H9 (cell line): ENCODE data around the gene CCM2L. TPM values are rescaled to one million over a fixed set of nuclear protein-coding genes. Genes with fewer than 3 reads are reported as not detected.

Source experiments
- DNase-seq: peaks from one replicate; pipeline ENCODE4 v3.0.0-alpha.2; 2017
- H2AFZ ChIP-seq: one replicate; pipeline ENCODE4 v1.6.1; 2013; ENCODE audit warnings: mild to moderate bottlenecking, low read length, control low read depth, moderate library complexity
- H2AK5ac ChIP-seq: 2 replicates; pipeline ENCODE4 v1.6.1; 2013; ENCODE audit warnings: low read length, control low read depth, mixed read lengths; ENCODE audit not compliant: insufficient read length
- H2BK120ac ChIP-seq: one replicate; pipeline ENCODE4 v1.6.1; 2013; ENCODE audit warnings: low read depth, mild to moderate bottlenecking, low read length, control low read depth, inconsistent platforms; ENCODE audit not compliant: poor library complexity, severe bottlenecking
- H2BK12ac ChIP-seq: 2 replicates; pipeline ENCODE4 v1.6.1; 2013; ENCODE audit warnings: low read length, control low read depth, mixed read lengths, low read depth; ENCODE audit not compliant: insufficient read length
- H2BK15ac ChIP-seq: 2 replicates; pipeline ENCODE4 v1.6.1; 2013; ENCODE audit warnings: low read depth, low read length, control low read depth
- H2BK20ac ChIP-seq: one replicate; pipeline ENCODE4 v1.6.1; 2013; ENCODE audit warnings: low read depth, mild to moderate bottlenecking, low read length, control low read depth, inconsistent platforms; ENCODE audit not compliant: poor library complexity, severe bottlenecking
- H2BK5ac ChIP-seq: 2 replicates; pipeline ENCODE4 v1.6.1; 2013; ENCODE audit warnings: low read length, control low read depth, mixed read lengths; ENCODE audit not compliant: insufficient read length
- H3K14ac ChIP-seq: 2 replicates; pipeline ENCODE4 v1.6.1; 2013; ENCODE audit warnings: low read length, control low read depth; ENCODE audit not compliant: insufficient read depth
- H3K18ac ChIP-seq: 2 replicates; pipeline ENCODE4 v1.6.1; 2013; ENCODE audit warnings: low read depth, mild to moderate bottlenecking, mixed read lengths, low read length, control low read depth; ENCODE audit not compliant: insufficient read length
- H3K23ac ChIP-seq: 2 replicates; pipeline ENCODE4 v1.6.1; 2013; ENCODE audit warnings: low read length, control low read depth, mixed read lengths, low read depth; ENCODE audit not compliant: insufficient read length
- H3K23me2 ChIP-seq: 2 replicates; pipeline ENCODE4 v1.6.1; 2013; ENCODE audit warnings: low read depth, mild to moderate bottlenecking, mixed read lengths, low read length, control low read depth; ENCODE audit not compliant: insufficient read length, poor library complexity, severe bottlenecking
- H3K27ac ChIP-seq: 2 replicates; pipeline ENCODE4 v1.5.1; 2013; ENCODE audit warnings: low read length, control low read depth, mixed read lengths, low read depth; ENCODE audit not compliant: insufficient read length
- H3K27me3 ChIP-seq: 2 replicates; pipeline ENCODE4 v1.6.1; 2013; ENCODE audit warnings: low read length, control low read depth, inconsistent platforms; ENCODE audit not compliant: insufficient read depth
- H3K4ac ChIP-seq: 2 replicates; pipeline ENCODE4 v1.6.1; 2013; ENCODE audit warnings: low read depth, mild to moderate bottlenecking, control low read depth, inconsistent platforms, low read length, moderate library complexity
- H3K4me1 ChIP-seq: 2 replicates; pipeline ENCODE4 v1.6.1; 2013; ENCODE audit warnings: low read length, control low read depth, inconsistent platforms; ENCODE audit not compliant: insufficient read depth
- H3K4me2 ChIP-seq: 2 replicates; pipeline ENCODE4 v1.6.1; 2013; ENCODE audit warnings: low read length, control low read depth, mixed read lengths; ENCODE audit not compliant: insufficient read length, insufficient read depth
- H3K56ac ChIP-seq: 2 replicates; pipeline ENCODE4 v1.6.1; 2013; ENCODE audit warnings: low read depth, mild to moderate bottlenecking, mixed read lengths, low read length, control low read depth; ENCODE audit not compliant: insufficient read length
- H3K79me1 ChIP-seq: 2 replicates; pipeline ENCODE4 v1.6.1; 2013; ENCODE audit warnings: low read depth, mild to moderate bottlenecking, moderate library complexity, low read length, control low read depth, inconsistent platforms; ENCODE audit not compliant: insufficient read depth, poor library complexity, severe bottlenecking
- H3K79me2 ChIP-seq: 2 replicates; pipeline ENCODE4 v1.6.1; 2013; ENCODE audit warnings: low read length, control low read depth, inconsistent platforms; ENCODE audit not compliant: insufficient read depth
- H3K9ac ChIP-seq: 2 replicates; pipeline ENCODE4 v1.6.1; 2013; ENCODE audit warnings: low read length, control low read depth, mixed read lengths; ENCODE audit not compliant: insufficient read length; ENCODE audit errors: extremely low read depth
- H3K9me3 ChIP-seq: one replicate; pipeline ENCODE4 v1.6.1; 2013; ENCODE audit warnings: low read depth, low read length, inconsistent platforms; ENCODE audit not compliant: control insufficient read depth
- H3T11ph ChIP-seq: one replicate; pipeline ENCODE4 v1.6.1; 2013; ENCODE audit warnings: mild to moderate bottlenecking, low read length, control low read depth, inconsistent platforms
- H4K20me1 ChIP-seq: one replicate; pipeline ENCODE4 v1.6.1; 2013; ENCODE audit not compliant: control insufficient read depth, insufficient read length, insufficient read depth
- H4K5ac ChIP-seq: 2 replicates; pipeline ENCODE4 v1.6.1; 2013; ENCODE audit warnings: low read depth, mild to moderate bottlenecking, mixed read lengths, low read length, control low read depth; ENCODE audit not compliant: insufficient read length
- H4K8ac ChIP-seq: replicated peaks from 2 replicates; pipeline ENCODE4 v1.6.1; 2013; ENCODE audit warnings: low read length, control low read depth, mixed read lengths, low read depth; ENCODE audit not compliant: insufficient read length
- H4K91ac ChIP-seq: 2 replicates; pipeline ENCODE4 v1.6.1; 2013; ENCODE audit warnings: low read depth, mild to moderate bottlenecking, moderate library complexity, mixed read lengths, low read length, control low read depth; ENCODE audit not compliant: insufficient read length
- H3K27ac Mint-ChIP-seq, 3 experiments: 2 replicates in 2 of 3; 3 replicates in 1 of 3; pipeline ENCODE4 v1.8.0; 2020 to 2021; ENCODE audit warnings: mixed read lengths in 3 of 3, mild to moderate bottlenecking in 1 of 3, moderate library complexity in 1 of 3
- H3K27me3 Mint-ChIP-seq: 2 replicates; pipeline ENCODE4 v1.8.0; 2021; ENCODE audit warnings: low read depth, mild to moderate bottlenecking, moderate library complexity, mixed read lengths
- H3K36me3 Mint-ChIP-seq, 3 experiments: 2 replicates in 2 of 3; 3 replicates in 1 of 3; pipeline ENCODE4 v1.8.0; 2020 to 2021; ENCODE audit warnings: low read depth in 3 of 3, mixed read lengths in 3 of 3; ENCODE audit not compliant: insufficient read depth in 1 of 3
- H3K4me1 Mint-ChIP-seq, 2 experiments: 2 replicates each; pipeline ENCODE4 v1.8.0; 2020; ENCODE audit warnings: mixed read lengths in 2 of 2
- H3K4me3 Mint-ChIP-seq, 2 experiments: 2 replicates in 1 of 2; 3 replicates in 1 of 2; pipeline ENCODE4 v1.8.0; 2020 to 2021; ENCODE audit warnings: mild to moderate bottlenecking in 2 of 2, mixed read lengths in 2 of 2, moderate library complexity in 1 of 2
- H3K9me3 Mint-ChIP-seq, 2 experiments: 2 replicates in 1 of 2; 3 replicates in 1 of 2; pipeline ENCODE4 v1.8.0; 2020; ENCODE audit warnings: mild to moderate bottlenecking in 2 of 2, mixed read lengths in 2 of 2, moderate library complexity in 1 of 2
- CTCF ChIP-seq: fragments of 200-600 bp; sonication (generic); conservative IDR thresholded peaks from 3 replicates; pipeline ENCODE4 v1.8.0; 2021; ENCODE audit warnings: antibody characterized with exemption, mild to moderate bottlenecking
- WGBS: extraction: QIAGEN DNeasy Blood & Tissue Kit; methylation state at CpG from one replicate; pipeline ENCODE4 v1.1.7; 2013; ENCODE audit warnings: missing lambda C conversion rate, low lambda C conversion rate, mixed read lengths; ENCODE audit not compliant: insufficient read length; ENCODE audit errors: extremely low coverage; 5-methylcytosine and 5-hydroxymethylcytosine counted together
- total RNA-seq: library from RNA; stranded (reverse); gene quantifications from 2 replicates; pipeline ENCODE4 v1.2.1, GENCODE V29; 2021

CCM2L gene
- total RNA-seq, 1 experiment from 2014 or later: 4.6 TPM

GRCh38 chr20:32012159-32012688 is 2.0 kb downstream of the CCM2L start:
- H2AFZ ChIP-seq: no peak overlapping the region
- DNase-seq: no peak
- no CpG with 5 or more reads among the region's 5 CpGs for WGBS

More at GRCh38 chr20:32012159-32012688, 2.0 kb downstream of the CCM2L start:
- H3K4me1 ChIP-seq: no peaks in the 10 kb centered on the region; the same call in 1 of the 2 replicates
- no peak overlapping the region for H2AK5ac ChIP-seq
- H2BK12ac ChIP-seq: no peak overlapping the region
- no peak overlapping the region for H4K91ac ChIP-seq
- H4K5ac ChIP-seq: no peak overlapping the region
- Mint-ChIP-seq H3K27ac (no peak overlapping the region), H3K27me3 (peaks cover 14% of the 10 kb centered on the region), H3K4me3 (no peak overlapping the region), H3K4me1 (peaks cover 42 to 44% of the 10 kb centered on the region in 2 experiments), H3K36me3 (no peaks in the 10 kb centered on the region; a peak in 1 of 7 replicates), H3K9me3 (no peaks in the 10 kb centered on the region; a peak in 1 of 5 replicates)
- no peak overlapping the region for H3T11ph ChIP-seq
- H3K4me2 ChIP-seq: no peak overlapping the region
- no peak for TF ChIP-seq CTCF
- H2BK15ac ChIP-seq: no peak overlapping the region
- H3K4ac ChIP-seq: no peak overlapping the region
- H2BK5ac ChIP-seq: no peak overlapping the region
- H3K56ac ChIP-seq: no peak overlapping the region
- H3K27ac ChIP-seq: no peak overlapping the region
- H3K23me2 ChIP-seq: no peaks in the 10 kb centered on the region
- H3K18ac ChIP-seq: no peak overlapping the region
- H3K27me3 ChIP-seq: no peaks in the 10 kb centered on the region
- no peaks in the 10 kb centered on the region for H3K79me1 ChIP-seq
- no peak overlapping the region for H3K23ac ChIP-seq
- no peak overlapping the region for H2BK20ac ChIP-seq
- no peak overlapping the region; the same call in 1 of the 2 replicates for H3K14ac ChIP-seq
- no peaks in the 10 kb centered on the region for H3K79me2 ChIP-seq
- H3K9me3 ChIP-seq: no peaks in the 10 kb centered on the region
- no peaks in the 10 kb centered on the region for H4K20me1 ChIP-seq
- H4K8ac ChIP-seq: no peak overlapping the region
- H3K9ac ChIP-seq: no peak overlapping the region
- H2BK120ac ChIP-seq: no peak overlapping the region
